C4-2B (cell line): ENCODE results near the gene WBP2.

Experiments used
- ZFX ChIP-seq: fragments of 450-650 bp; IDR thresholded peaks from 2 replicates; pipeline ENCODE4 v1.6.1; 2017
- TF ChIP-seq, protein P1 (sequence below): fragments of 450-650 bp; conservative IDR thresholded peaks from 2 replicates; pipeline ENCODE4 v1.5.1; 2017; ENCODE audit warnings: mild to moderate bottlenecking

DNA sequence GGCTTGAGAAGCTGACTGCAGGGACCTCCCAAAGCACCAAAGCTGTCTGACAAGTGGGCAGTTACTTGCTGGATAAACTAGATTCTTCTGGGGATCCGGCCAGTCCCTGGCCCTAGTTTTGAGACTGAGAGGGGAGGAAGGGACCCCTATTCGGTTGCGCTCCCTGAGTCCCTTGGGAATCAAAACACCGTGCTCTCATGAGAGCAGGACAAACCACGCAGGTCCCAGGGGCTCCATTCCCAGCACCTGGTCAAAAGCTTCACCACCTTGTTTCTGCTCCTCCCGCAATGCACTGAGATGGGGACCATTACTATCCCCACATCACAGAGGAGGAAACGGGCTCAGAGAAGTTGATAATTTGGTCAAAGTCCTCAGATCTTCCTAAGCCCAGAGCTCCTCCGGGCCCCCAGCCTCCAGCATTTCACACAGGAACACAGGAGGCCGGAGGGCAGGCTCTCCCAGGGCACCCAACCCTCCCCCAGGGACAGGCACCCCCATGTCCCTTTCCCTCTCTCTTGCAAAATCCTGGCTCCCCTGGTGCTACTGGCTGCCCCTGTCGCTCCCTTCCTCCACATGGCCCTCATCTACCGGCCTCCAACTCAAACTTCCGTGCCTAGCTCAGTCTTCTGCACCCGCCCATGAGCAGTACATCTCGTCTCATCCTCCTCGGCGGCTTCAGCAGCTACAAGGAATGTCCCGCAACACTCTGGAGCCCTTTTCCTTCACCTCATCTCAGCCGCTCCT is 38.3 kb upstream of the WBP2 start:
- TF ChIP-seq, protein P1, sequence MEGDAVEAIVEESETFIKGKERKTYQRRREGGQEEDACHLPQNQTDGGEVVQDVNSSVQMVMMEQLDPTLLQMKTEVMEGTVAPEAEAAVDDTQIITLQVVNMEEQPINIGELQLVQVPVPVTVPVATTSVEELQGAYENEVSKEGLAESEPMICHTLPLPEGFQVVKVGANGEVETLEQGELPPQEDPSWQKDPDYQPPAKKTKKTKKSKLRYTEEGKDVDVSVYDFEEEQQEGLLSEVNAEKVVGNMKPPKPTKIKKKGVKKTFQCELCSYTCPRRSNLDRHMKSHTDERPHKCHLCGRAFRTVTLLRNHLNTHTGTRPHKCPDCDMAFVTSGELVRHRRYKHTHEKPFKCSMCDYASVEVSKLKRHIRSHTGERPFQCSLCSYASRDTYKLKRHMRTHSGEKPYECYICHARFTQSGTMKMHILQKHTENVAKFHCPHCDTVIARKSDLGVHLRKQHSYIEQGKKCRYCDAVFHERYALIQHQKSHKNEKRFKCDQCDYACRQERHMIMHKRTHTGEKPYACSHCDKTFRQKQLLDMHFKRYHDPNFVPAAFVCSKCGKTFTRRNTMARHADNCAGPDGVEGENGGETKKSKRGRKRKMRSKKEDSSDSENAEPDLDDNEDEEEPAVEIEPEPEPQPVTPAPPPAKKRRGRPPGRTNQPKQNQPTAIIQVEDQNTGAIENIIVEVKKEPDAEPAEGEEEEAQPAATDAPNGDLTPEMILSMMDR: no peak
- no peak for TF ChIP-seq ZFX
